Activated CD4-positive, CD25-positive, alpha-beta regulatory T cell treated with anti-CD3 and anti-CD28 coated beads, Interleukin-2, amount 50 U/mL, for 72 hours (primary cell): Measurements from ENCODE around the gene KCNAB2.

Source experiments
- DNase-seq: peaks from one replicate; pipeline ENCODE4 v3.0.0; 2021

Gene KCNAB2

GRCh38 chr1:6085666-6086065 lies 40.0 kb downstream of the KCNAB2 start:
- DNase-seq, result no peak

GRCh38 chr1:6086358-6086757 lies 40.7 kb downstream of the KCNAB2 start:
- DNase-seq, result no peak

DNA sequence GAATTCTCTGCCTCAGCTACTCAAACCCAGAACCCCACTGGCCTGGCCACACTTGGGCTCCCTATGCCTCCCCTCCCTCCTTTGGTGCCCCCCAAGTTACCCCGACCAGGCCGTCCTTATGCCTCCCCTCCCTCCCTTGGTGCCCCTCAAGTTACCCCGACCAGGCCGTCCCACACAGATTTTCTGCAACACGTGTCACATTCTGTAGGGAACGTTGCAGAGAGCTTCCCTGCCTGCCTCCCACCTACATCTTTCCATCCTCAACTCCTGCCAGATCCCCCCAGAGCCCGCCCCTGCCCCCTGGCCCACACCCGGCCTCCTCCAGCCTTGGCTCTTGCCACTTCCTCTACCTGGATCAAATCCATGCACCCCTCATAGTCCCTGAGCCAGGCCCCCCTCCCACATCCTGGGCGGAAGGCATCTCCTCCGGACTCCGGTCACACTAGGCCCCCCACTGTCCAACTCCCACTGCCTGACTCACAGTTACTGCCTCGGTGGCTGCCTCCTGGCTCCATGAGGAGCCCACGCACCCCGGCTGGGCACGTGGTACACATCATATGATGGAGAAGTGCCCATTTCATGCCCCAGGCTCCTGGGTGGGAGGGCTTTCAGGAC lies 41.2 kb downstream of the KCNAB2 start:
- no peak for DNase-seq

DNA sequence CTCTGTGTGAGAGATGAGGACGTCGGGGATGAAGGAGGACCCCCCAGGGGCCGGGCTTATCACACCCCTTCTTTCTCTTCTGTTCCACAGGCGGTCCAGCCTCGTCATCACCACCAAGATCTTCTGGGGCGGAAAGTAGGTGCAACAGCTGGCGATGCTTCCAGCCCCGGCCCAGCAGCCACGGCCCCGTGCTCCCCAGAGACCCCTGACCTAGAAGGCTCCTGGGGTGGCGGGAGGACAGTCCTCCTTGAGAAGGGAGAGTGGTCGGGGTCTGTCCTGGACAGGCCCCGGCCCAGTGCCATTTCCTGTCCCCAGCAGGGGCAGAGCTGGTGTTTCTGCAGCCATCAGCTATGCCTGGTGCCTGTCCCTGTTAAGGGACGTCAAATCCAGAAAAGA lies 41.7 kb downstream of the KCNAB2 start:
- no peak for DNase-seq

DNA sequence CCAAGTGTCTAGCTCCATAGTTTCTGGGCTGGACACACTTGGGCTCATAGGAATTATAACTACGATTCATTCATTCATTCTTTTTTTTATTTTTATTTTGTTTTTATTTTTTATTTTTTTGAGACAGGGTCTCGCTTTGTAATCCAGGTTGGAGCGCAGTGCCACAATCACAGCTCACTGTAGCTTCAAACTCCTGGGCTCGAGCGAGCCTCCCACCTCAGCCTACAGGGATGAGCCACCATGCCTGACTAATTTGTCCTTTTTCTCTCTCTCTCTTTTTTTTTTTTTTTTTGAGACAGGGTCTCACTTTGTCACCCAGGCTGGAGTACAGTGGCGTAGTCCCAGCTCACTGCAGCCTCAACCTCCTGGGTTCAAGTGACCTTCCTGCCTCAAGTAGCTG lies 42.3 kb downstream of the KCNAB2 start:
- no peak for DNase-seq

DNA sequence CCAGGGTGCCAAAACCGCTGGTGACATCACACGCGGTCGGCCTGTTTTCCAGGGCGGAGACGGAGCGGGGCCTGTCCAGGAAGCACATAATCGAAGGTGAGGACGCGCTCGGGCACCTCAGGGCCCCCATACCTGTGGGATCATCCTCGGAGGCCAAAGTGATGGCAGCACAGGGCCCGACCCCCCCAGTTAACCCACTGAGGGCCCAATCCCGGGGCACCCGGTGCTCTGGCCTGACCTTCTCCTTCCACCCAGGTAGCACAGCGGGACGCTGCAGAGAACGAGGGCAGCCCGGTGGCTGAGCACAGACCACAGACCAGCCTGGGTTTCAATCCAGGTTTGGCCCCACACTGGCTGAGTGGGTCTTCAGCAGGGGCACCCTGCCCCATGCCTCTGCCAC lies 43.3 kb downstream of the KCNAB2 start:
- no peak for DNase-seq

DNA sequence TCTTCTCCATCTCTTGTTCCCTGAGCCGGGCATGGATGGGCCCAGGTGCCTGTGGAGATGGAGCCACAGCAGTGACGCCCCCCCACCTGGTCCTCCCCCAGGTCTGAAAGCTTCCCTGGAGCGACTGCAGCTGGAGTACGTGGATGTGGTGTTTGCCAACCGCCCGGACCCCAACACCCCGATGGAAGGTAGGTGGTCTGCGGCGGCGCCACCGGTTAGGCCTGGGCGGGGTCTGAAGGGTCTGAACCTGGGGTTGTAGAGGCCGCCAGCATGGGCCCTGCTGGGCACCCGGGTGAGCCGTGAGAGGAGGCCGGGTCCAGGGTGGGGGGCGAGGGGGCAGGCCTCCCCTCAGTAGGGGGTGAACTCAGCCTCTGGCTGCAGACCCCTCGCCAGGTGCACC lies 44.6 kb downstream of the KCNAB2 start:
- DNase-seq, result no peak

- no peak for DNase-seq
Observed at GRCh38 chr1:6090996-6091822, 45.5 kb downstream of the KCNAB2 start.

DNA sequence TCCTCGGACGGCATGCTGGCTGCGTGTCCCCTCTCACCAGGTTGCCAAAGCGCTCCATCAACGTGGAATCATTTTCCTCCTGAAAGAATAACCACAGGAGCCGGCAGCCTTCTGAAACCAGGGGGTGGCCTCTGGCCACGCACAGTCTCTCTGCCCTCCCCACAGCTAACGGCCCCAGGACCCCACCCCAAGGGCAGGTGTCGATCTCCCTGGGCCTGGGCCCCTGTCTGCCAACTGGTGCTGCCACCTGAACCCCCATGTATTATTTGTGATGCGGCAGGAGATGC lies 46.1 kb downstream of the KCNAB2 start:
- no peak for DNase-seq

DNA sequence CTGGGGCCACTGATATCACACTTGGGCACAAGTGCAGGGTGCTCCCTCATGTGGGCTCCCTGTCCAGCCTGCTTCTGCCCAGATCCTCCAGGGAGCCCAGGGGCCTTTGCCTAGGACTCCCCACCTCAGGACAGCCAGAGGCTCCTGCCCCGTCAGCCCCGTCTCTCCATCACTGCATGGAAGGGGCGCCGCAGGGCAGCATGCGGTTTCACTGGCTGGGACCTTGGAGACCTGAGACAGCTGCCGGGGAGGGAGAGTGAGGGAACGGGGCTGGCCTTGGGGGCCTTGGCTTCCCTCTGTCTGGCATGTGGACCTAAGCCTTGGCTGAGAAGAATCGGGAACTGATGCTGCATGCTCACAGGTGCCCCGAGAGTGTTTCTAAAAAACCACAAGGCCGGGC lies 46.5 kb downstream of the KCNAB2 start:
- no peak for DNase-seq

DNA sequence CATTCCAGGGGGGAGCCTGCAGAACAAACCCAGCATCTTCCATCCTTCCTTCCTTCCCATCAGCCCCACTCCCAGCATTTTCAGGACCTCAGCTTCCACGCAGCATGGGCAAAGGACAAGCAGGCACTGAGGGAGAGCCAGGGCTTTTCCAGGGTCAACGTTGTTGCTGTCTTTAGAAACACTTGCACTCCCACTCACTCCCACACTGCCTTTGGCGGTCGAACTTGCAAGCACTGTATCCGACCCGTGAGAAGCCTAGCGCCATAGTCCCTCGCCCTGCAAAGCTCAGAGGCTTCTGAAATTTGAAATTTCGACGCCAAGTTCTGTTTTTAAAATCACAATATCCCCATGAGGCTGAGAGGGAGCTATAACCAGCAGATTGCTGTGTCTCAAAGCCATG lies 47.4 kb downstream of the KCNAB2 start:
- DNase-seq, result no peak

DNA sequence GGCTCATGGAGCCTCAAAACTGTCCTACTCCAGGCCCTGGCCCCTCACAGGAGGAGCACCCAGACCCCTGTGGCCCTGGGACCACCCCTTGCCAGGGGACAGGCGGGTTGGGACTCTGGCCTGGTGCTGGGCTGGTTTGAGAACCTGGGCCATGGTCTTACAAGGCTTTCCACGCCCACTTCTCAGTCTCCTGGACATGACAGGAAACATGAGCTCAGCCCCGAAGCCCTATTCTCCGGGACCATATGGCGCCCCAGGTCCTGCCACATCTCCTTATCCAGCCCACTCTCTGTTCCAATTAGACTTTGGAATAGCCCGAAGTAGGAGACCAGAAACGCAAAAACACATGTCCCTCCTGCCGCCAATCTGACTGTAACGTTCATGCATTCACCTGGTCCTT lies 47.9 kb downstream of the KCNAB2 start:
- no peak for DNase-seq

GRCh38 chr1:6094246-6094645 lies 48.6 kb downstream of the KCNAB2 start:
- no peak for DNase-seq

DNA sequence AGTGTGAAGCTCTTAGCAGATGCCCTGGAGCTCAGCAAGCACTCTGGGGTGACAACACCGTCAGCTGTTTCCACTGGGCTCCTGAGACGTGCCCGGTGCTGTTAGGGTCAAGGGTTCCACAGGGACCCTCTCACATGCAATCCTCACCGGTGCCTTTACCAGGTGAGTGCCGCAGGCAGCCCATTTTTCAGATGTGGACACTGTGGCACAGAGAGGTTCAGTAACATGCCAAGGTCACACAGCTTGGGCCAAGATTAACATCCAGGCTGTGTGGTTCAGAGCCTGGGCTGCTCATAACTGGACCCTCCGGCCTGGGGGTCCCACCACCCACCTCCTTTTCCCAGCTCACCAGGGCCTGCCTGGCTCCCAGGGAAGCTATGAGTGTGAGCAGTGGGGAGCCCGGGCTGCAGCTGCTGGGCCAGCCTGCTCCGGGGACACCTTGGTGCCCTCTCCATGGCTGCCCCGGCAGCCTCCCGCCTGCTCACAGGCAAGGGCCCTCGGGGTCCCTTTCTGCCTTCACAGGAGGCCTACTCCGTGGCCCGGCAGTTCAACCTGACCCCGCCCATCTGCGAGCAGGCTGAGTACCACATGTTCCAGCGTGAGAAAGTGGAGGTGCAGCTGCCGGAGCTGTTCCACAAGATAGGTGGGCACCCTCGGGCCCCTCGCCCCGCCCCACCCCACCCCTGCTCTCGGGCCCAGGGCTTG lies 49.3 kb downstream of the KCNAB2 start:
- DNase-seq, result no peak

- no peak for DNase-seq
Observed at GRCh38 chr1:6095511-6096242, 50.0 kb downstream of the KCNAB2 start.

GRCh38 chr1:6096243-6097116 lies 50.8 kb downstream of the KCNAB2 start:
- DNase-seq, result no peak

- no peak for DNase-seq
Observed at GRCh38 chr1:6097117-6097595, 51.5 kb downstream of the KCNAB2 start.

- DNase-seq, result no peak
Observed at GRCh38 chr1:6097824-6098223, 52.1 kb downstream of the KCNAB2 start.

DNA sequence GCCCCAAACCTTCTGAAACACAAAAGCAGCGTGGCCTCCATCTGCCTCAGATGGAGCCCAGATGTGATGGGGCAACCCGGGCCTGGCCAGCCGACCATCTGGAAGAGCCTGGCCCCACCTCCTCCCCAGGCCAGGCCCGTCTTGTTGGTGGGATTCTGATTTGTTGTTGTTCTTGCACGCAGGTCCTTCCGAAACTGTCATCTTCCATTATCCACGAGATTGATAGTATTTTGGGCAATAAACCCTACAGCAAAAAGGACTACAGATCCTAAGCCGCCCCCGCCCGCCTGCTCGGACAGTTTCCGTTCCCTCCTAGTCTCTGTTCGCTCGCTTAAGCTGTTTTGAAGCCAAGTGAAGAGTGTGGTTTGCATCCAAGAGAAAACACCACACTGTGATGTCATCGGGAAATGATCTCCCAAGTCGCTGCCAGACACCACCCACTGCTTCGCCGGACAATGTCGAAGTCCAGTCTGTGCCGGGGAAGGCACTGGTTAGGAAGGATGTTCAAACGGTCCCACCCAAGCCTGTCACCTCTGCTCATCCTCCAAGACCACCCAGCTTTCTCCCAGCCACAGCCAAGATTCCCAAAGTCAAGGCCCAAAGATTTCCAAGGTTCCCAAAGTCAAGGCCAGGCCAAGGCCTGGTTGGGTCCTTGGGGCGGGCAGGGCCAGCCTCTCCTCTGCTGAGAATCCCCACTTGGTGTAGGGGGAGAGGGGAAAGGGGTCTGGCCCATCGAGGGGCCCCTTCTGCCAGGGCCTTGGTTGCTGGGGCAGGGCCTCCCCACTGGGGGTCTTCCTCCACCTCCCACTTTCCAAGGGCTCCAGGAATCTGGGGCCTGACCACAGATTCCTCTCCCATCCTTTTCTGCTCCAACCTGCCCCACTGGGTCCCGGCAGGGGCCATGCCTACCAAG lies 52.9 kb downstream of the KCNAB2 start:
- no peak for DNase-seq

DNA sequence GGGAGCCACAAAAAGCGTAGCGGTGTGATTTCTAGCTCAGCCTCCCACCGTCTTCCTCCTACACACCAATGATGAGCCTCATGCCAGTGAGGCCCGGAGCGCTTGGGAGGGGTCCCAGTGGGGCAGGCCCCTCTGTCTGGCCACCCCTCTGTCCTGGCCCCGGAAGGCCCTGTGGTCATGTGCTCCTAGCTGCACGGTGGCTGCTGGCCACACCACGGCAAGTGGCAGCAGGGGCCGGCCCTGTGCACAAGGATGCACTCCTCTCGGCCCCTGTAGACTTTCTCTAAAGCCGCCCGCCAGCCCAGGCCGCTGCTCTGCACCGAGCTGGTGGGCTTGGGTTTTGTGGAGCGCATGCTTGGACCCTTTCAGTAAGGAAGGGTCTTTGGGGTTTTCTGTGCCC lies 53.6 kb downstream of the KCNAB2 start:
- DNase-seq, result no peak
